ENCODE measurements around the gene PDHA1.
A peak's percentile ranks its signal among the peaks of the same experiment; 100 is the strongest.

PDHA1 gene

GRCh38 chrX:19343535-19344408 is at the start of gene PDHA1:
TSS of gene PDHA1 (plus strand) at chrX:19343927. CDS start at chrX:19344038, 111 bp downstream.
- peak; percentile 79 for DNase-seq (ENCODE audit: low spot score)

- DNase-seq (ENCODE audit: low spot score): peak; percentile 11
Observed at GRCh38 chrX:19303256-19303880, 40.4 kb upstream of the PDHA1 start.

- DNase-seq (ENCODE audit: low spot score): no peak
Observed at GRCh38 chrX:19326567-19326966, 17.2 kb upstream of the PDHA1 start.

- DNase-seq (ENCODE audit: low spot score): no peak
Observed at GRCh38 chrX:19331831-19332230, 11.9 kb upstream of the PDHA1 start.

- DNase-seq (ENCODE audit: low spot score): no peak
Observed at GRCh38 chrX:19332983-19333382, 10.7 kb upstream of the PDHA1 start.

GRCh38 chrX:19334945-19335626 is 8.6 kb upstream of the PDHA1 start:
- no peak for DNase-seq (ENCODE audit: low spot score)

- no peak for DNase-seq (ENCODE audit: low spot score)
Observed at GRCh38 chrX:19342331-19342906, 1.3 kb upstream of the PDHA1 start.

- DNase-seq (ENCODE audit: low spot score): no peak
Observed at GRCh38 chrX:19343085-19343534, 617 bp upstream of the PDHA1 start.

GRCh38 chrX:19344661-19345060 is 934 bp downstream of the PDHA1 start:
- no peak for DNase-seq (ENCODE audit: low spot score)

GRCh38 chrX:19347916-19348315 is 4.2 kb downstream of the PDHA1 start:
- no peak for DNase-seq (ENCODE audit: low spot score)

- DNase-seq (ENCODE audit: low spot score): no peak
Observed at GRCh38 chrX:19349264-19349663, 5.5 kb downstream of the PDHA1 start.

- no peak for DNase-seq (ENCODE audit: low spot score)
Observed at GRCh38 chrX:19350941-19351384, 7.2 kb downstream of the PDHA1 start.

- DNase-seq (ENCODE audit: low spot score): no peak
Observed at GRCh38 chrX:19354625-19355024, 10.9 kb downstream of the PDHA1 start.

GRCh38 chrX:19358521-19358920 is 14.8 kb downstream of the PDHA1 start:
- DNase-seq (ENCODE audit: low spot score): no peak

- no peak for DNase-seq (ENCODE audit: low spot score)
Observed at GRCh38 chrX:19360903-19361302, 17.2 kb downstream of the PDHA1 start.

GRCh38 chrX:19361701-19362100 is 18.0 kb downstream of the PDHA1 start:
- no peak for DNase-seq (ENCODE audit: low spot score)

GRCh38 chrX:19368576-19368975 is 24.8 kb downstream of the PDHA1 start:
- DNase-seq (ENCODE audit: low spot score): no peak

GRCh38 chrX:19370061-19370460 is 26.3 kb downstream of the PDHA1 start:
- DNase-seq (ENCODE audit: low spot score): peak; percentile 44

- DNase-seq (ENCODE audit: low spot score): peak; percentile 75
Observed at GRCh38 chrX:19372170-19372546, 28.4 kb downstream of the PDHA1 start.

GRCh38 chrX:19372547-19373331 is 29.0 kb downstream of the PDHA1 start:
- peak; percentile 24 for DNase-seq (ENCODE audit: low spot score)

GRCh38 chrX:19373351-19373891 is 29.7 kb downstream of the PDHA1 start:
- no peak for DNase-seq (ENCODE audit: low spot score)
